RWPE1 (cell line): ENCODE measurements around the gene KRIT1.
A peak's percentile ranks its signal among the peaks of the same experiment; 100 is the strongest.
"Not testable (repeated sequence)": the region's sequence is repeated elsewhere in the genome, so short reads cannot be mapped to it uniquely, and the experiment has no call there.

ENCODE experiments used
- CTCF ChIA-PET: fragments of 350-600 bp; sonication (Branson Sonifier 250); formaldehyde crosslinking; extraction: SDS; loops from one replicate; lab custom pipeline; 2021; lab: Yijun Ruan, JAX
- POLR2A ChIA-PET: fragments of 400-600 bp; formaldehyde crosslinking; extraction: SDS; loops from one replicate; lab custom pipeline; 2020; ENCODE audit warnings: antibody characterized with exemption; ENCODE audit not compliant: low non-redundant PET; lab: Yijun Ruan, JAX
- DNase-seq: peaks from one replicate; pipeline ENCODE4 v3.0.0; 2012; ENCODE audit warnings: low spot score
- H3K27ac ChIP-seq: fragments of 450-650 bp; 2 replicates; pipeline ENCODE4 v1.5.1; 2017
- TF ChIP-seq, protein P1 (sequence below): fragments of 450-650 bp; conservative IDR thresholded peaks from 2 replicates; pipeline ENCODE4 v1.5.1; 2017; ENCODE audit warnings: low read depth, mild to moderate bottlenecking

Gene KRIT1

GRCh38 chr7:92266415-92267241 lies 20.9 kb upstream of the KRIT1 start:
- POLR2A ChIA-PET, result no interaction called here
- H3K27ac ChIP-seq, result no peak overlapping the region
- no peak for DNase-seq
- TF ChIP-seq, protein P1, sequence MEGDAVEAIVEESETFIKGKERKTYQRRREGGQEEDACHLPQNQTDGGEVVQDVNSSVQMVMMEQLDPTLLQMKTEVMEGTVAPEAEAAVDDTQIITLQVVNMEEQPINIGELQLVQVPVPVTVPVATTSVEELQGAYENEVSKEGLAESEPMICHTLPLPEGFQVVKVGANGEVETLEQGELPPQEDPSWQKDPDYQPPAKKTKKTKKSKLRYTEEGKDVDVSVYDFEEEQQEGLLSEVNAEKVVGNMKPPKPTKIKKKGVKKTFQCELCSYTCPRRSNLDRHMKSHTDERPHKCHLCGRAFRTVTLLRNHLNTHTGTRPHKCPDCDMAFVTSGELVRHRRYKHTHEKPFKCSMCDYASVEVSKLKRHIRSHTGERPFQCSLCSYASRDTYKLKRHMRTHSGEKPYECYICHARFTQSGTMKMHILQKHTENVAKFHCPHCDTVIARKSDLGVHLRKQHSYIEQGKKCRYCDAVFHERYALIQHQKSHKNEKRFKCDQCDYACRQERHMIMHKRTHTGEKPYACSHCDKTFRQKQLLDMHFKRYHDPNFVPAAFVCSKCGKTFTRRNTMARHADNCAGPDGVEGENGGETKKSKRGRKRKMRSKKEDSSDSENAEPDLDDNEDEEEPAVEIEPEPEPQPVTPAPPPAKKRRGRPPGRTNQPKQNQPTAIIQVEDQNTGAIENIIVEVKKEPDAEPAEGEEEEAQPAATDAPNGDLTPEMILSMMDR, result no peak
- CTCF ChIA-PET, result no interaction called here

DNA sequence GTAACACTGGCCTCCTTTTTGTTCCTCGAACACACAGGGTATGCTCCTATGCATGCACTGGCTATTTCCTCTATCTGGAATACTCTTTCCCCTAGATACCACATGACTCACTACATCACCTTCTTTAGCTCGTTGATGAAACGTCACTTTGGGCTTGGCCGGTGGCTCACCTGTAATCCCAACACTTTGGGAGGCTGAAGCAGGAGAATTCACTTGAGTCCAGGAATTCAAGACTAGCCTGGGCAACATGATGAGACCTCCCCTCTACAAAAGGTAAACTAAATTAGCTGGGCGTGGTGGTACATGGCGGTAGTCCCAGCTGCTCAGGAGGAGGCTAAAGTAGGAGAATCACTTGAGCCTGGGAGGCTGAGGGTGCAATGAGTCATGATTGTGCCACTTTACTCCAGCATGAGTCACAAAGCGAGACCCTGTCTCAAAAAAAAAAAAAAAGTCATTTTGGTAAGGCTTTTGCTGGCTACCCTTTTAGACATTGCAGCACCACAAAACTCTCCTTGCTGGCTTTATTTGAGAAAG lies 14.6 kb upstream of the KRIT1 start:
- TF ChIP-seq, protein P1, result no peak
- ChIA-PET CTCF (interaction anchor here (0.8 kb wide), 1 partner anchor 328 kb away, joined by 4 read pairs; no protein-coding TSS in a partner anchor), POLR2A (interaction anchor here (0.6 kb wide), 1 partner anchor 67 kb away, joined by 3 read pairs; no protein-coding TSS in a partner anchor)
- peak; percentile 74 for DNase-seq
- H3K27ac ChIP-seq, result peak overlapping the region; percentile 47; the same call in 1 of the 2 replicates

GRCh38 chr7:92259610-92260247 lies 14.0 kb upstream of the KRIT1 start:
- CTCF ChIA-PET, result no interaction called here
- TF ChIP-seq, protein P1, result no peak
- POLR2A ChIA-PET, result interaction anchor here (0.6 kb wide), 1 partner anchor 67 kb away, joined by 3 read pairs; no protein-coding TSS in a partner anchor
- H3K27ac ChIP-seq, result no peak overlapping the region
- no peak for DNase-seq

DNA sequence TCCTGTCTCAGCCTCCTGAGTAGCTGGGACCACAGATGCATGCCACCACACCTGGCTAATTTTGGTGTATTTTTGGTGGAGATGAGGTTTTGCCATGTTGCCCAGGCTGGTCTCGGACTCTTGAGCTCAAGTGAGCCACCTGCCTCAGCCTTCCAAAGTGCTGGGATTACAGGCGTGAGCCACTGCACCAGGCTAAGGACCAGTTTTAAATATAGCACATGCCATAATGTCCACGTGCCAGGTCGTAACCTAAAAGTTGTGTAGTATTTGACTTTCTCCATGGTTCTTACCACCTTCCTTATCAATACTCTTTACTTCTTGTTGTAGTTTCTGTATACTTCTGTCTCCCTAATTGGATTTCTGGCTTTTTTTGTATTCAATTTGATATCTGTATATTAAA lies 13.3 kb upstream of the KRIT1 start:
- no peak for DNase-seq
- POLR2A ChIA-PET, result no interaction called here
- CTCF ChIA-PET, result no interaction called here
- TF ChIP-seq, protein P1, result no peak
- H3K27ac ChIP-seq, result no peak overlapping the region

- TF ChIP-seq, protein P1, result no peak
- DNase-seq, result no peak
- no peak overlapping the region for H3K27ac ChIP-seq
- ChIA-PET POLR2A (no interaction called here), CTCF (no interaction called here)
Observed at GRCh38 chr7:92255308-92255707, 9.6 kb upstream of the KRIT1 start.

- CTCF ChIA-PET, DNase-seq, H3K27ac ChIP-seq, POLR2A ChIA-PET: not testable (repeated sequence)
Observed at GRCh38 chr7:92254800-92255199, 9.1 kb upstream of the KRIT1 start.

GRCh38 chr7:92253251-92253650 lies 7.5 kb upstream of the KRIT1 start:
- DNase-seq, result no peak
- ChIA-PET POLR2A (no interaction called here), CTCF (no interaction called here)
- TF ChIP-seq, protein P1, result no peak
- H3K27ac ChIP-seq, result no peak overlapping the region
